ENCODE measurements around the gene TEAD1.

- TF ChIP-seq POLR2A (IDR thresholded peaks at IDR 0.05) = no peak
- TF ChIP-seq, protein P1, sequence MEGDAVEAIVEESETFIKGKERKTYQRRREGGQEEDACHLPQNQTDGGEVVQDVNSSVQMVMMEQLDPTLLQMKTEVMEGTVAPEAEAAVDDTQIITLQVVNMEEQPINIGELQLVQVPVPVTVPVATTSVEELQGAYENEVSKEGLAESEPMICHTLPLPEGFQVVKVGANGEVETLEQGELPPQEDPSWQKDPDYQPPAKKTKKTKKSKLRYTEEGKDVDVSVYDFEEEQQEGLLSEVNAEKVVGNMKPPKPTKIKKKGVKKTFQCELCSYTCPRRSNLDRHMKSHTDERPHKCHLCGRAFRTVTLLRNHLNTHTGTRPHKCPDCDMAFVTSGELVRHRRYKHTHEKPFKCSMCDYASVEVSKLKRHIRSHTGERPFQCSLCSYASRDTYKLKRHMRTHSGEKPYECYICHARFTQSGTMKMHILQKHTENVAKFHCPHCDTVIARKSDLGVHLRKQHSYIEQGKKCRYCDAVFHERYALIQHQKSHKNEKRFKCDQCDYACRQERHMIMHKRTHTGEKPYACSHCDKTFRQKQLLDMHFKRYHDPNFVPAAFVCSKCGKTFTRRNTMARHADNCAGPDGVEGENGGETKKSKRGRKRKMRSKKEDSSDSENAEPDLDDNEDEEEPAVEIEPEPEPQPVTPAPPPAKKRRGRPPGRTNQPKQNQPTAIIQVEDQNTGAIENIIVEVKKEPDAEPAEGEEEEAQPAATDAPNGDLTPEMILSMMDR (IDR thresholded peaks at IDR 0.05) = no peak
- no peak for TF ChIP-seq POLR2AphosphoS5 (IDR thresholded peaks at IDR 0.05)
- TF ChIP-seq EP300 (IDR thresholded peaks at IDR 0.05; ENCODE audit: low read depth) = no peak
These were observed 223.2 kb downstream of the TEAD1 start for GRCh38 chr11:12897390-12897789.
